ENCODE data around the gene RHOG.

RHOG gene

DNA sequence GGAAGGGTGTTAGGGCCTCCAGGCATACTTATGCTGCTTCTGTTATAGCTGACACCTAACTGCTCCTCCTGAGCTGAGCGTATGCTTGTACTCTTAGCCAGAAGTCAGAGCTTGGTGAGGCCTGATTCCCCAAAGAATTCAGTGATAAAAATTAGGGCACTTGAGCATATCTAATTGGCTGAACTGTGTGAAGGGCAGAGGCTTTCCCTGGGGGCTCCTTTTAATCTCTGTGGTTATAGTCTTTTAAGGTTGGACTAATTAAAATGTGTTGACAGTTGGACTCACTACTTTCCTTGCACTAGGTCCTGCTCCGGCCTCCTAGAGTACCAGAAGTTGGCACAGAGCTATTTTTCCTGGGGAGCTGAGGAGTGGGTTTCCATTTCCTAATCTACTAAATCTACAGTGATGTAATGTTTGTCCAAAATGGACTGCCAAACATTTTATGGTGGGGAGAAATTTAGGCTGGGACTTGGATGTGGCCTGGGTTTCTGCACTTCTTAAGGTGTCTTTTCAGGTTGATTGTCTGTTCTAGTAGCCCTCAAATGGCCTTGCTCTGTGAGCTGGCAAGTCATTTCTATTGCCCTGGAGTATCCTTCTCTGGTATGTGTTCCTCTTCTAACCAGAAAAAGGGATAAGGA is 33.1 kb upstream of the RHOG start:
- no peak overlapping the region for H3K4me2 ChIP-seq

DNA sequence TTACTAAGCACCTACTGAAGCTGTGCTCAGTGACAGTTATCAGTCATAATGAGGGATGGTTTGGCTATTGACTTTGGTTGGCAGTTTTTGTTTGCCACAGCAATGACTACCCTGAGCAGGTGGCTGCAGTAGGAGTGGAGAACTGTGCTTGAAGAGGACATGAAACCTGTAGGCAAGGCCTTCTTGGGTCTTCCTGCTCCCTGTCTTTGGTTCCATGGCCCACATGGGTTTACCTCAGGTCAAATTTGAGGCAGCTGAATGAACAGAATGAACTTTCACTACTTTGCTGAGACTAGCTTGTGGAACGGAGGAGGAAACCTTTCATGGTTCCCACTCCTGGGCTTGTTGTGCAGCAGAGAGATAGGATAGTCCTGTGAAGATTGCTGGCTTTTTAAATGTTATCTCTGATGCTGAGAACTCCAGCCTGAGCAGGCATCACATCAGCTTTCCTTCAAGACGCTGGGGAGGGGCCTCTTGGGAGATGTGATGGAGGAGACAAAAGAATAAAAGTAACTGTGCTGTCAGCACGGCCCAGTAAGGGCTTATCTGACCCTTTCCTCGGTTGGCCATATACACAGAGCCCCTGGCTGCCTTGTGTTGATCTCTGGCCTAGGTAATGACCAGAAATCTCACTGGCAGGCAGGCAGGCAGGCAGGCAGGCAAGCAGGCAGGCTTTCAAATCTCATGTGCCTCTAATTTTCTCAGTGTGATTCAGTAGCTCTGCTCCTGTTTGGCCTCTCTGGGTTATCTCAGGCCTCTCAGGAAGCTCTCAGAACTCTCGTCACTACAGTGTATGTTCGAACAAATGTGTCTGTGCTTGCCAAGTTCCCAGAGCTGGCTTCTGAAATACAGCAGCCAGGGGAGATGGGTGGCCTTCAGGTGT is 26.7 kb upstream of the RHOG start:
- H3K27ac ChIP-seq: peak overlapping the region; percentile 56
- peaks cover 68% of the 10 kb centered on the region for H3K79me2 ChIP-seq (ENCODE audit: insufficient read depth, low read depth)
- TF ChIP-seq, protein P1, sequence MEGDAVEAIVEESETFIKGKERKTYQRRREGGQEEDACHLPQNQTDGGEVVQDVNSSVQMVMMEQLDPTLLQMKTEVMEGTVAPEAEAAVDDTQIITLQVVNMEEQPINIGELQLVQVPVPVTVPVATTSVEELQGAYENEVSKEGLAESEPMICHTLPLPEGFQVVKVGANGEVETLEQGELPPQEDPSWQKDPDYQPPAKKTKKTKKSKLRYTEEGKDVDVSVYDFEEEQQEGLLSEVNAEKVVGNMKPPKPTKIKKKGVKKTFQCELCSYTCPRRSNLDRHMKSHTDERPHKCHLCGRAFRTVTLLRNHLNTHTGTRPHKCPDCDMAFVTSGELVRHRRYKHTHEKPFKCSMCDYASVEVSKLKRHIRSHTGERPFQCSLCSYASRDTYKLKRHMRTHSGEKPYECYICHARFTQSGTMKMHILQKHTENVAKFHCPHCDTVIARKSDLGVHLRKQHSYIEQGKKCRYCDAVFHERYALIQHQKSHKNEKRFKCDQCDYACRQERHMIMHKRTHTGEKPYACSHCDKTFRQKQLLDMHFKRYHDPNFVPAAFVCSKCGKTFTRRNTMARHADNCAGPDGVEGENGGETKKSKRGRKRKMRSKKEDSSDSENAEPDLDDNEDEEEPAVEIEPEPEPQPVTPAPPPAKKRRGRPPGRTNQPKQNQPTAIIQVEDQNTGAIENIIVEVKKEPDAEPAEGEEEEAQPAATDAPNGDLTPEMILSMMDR (conservative IDR thresholded peaks at IDR 0.05; ENCODE audit: low read depth, low read length): no peak
- no peaks in the 10 kb centered on the region for H4K20me1 ChIP-seq (ENCODE audit: insufficient read depth)
- H3K36me3 ChIP-seq (ENCODE audit: insufficient read depth): no peaks in the 10 kb centered on the region
- H3K4me3 ChIP-seq (IDR thresholded peaks at IDR 0.05; ENCODE audit: insufficient read depth, low read depth, low read length): no peak overlapping the region
- no peak overlapping the region for H3K9ac ChIP-seq
- H3K27me3 ChIP-seq (ENCODE audit: insufficient read depth, low read depth): no peaks in the 10 kb centered on the region
- peak overlapping the region; percentile 53 for H3K4me2 ChIP-seq
- H3K4me1 ChIP-seq (ENCODE audit: low read depth, poor library complexity, severe bottlenecking): peaks cover 90% of the 10 kb centered on the region
- no peak overlapping the region for H2AFZ ChIP-seq (ENCODE audit: low read depth)

More for the DNA sequence above, 33.1 kb upstream of the RHOG start:
- Histone ChIP-seq H3K27me3 (ENCODE audit: insufficient read depth, low read depth) (no peaks in the 10 kb centered on the region), H4K20me1 (ENCODE audit: insufficient read depth) (no peaks in the 10 kb centered on the region), H3K4me1 (ENCODE audit: low read depth, poor library complexity, severe bottlenecking) (peaks cover 48% of the 10 kb centered on the region), H3K27ac (no peak overlapping the region), H3K36me3 (ENCODE audit: insufficient read depth) (no peaks in the 10 kb centered on the region), H3K79me2 (ENCODE audit: insufficient read depth, low read depth) (peaks cover 35% of the 10 kb centered on the region), H3K4me3 (IDR thresholded peaks at IDR 0.05; ENCODE audit: insufficient read depth, low read depth, low read length) (no peak overlapping the region), H3K9ac (no peak overlapping the region), H2AFZ (ENCODE audit: low read depth) (no peak overlapping the region)
- TF ChIP-seq, protein P1 (conservative IDR thresholded peaks at IDR 0.05; ENCODE audit: low read depth, low read length): no peak

- Histone ChIP-seq H3K4me3 (IDR thresholded peaks at IDR 0.05; ENCODE audit: insufficient read depth, low read depth, low read length) (no peak overlapping the region), H3K36me3 (ENCODE audit: insufficient read depth) (no peaks in the 10 kb centered on the region), H3K4me2 (peak overlapping the region; percentile 53), H3K27ac (peak overlapping the region; percentile 56), H2AFZ (ENCODE audit: low read depth) (no peak overlapping the region), H3K9ac (no peak overlapping the region), H3K4me1 (ENCODE audit: low read depth, poor library complexity, severe bottlenecking) (peaks cover 92% of the 10 kb centered on the region), H3K79me2 (ENCODE audit: insufficient read depth, low read depth) (peaks cover 69% of the 10 kb centered on the region), H3K27me3 (ENCODE audit: insufficient read depth, low read depth) (no peaks in the 10 kb centered on the region), H4K20me1 (ENCODE audit: insufficient read depth) (no peaks in the 10 kb centered on the region)
- TF ChIP-seq, protein P1 (conservative IDR thresholded peaks at IDR 0.05; ENCODE audit: low read depth, low read length): no peak
These were observed 26.1 kb upstream of the RHOG start for GRCh38 chr11:3866836-3867208.

DNA sequence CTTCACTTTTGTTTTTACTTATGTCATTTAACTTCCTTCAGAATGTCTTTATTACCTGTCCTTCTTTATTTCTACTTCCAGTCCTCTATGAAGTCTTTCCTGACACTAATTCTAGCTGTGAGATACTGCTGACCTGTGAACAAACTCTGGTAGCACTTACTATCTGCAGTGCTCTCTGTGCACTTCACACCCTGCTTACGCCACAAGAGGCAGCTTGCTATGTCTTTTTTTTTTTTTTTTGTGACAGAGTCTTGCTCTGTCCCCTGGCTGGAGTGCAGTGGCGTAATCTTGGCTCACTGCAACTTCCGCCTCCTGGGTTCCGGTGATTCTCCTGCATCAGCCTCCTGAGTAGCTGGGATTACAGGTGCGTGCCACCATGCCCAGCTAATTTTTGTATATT is 25.4 kb upstream of the RHOG start:
- peaks cover 75% of the 10 kb centered on the region for H3K79me2 ChIP-seq (ENCODE audit: insufficient read depth, low read depth)
- peak overlapping the region; percentile 53 for H3K4me2 ChIP-seq
- H3K4me3 ChIP-seq (IDR thresholded peaks at IDR 0.05; ENCODE audit: insufficient read depth, low read depth, low read length): no peak overlapping the region
- TF ChIP-seq, protein P1 (conservative IDR thresholded peaks at IDR 0.05; ENCODE audit: low read depth, low read length): no peak
- no peak overlapping the region for H2AFZ ChIP-seq (ENCODE audit: low read depth)
- peaks cover 92% of the 10 kb centered on the region for H3K4me1 ChIP-seq (ENCODE audit: low read depth, poor library complexity, severe bottlenecking)
- no peaks in the 10 kb centered on the region for H4K20me1 ChIP-seq (ENCODE audit: insufficient read depth)
- peak overlapping the region; percentile 56; the same call in 1 of the 2 replicates for H3K27ac ChIP-seq
- H3K36me3 ChIP-seq (ENCODE audit: insufficient read depth): no peaks in the 10 kb centered on the region
- H3K9ac ChIP-seq: no peak overlapping the region
- H3K27me3 ChIP-seq (ENCODE audit: insufficient read depth, low read depth): no peaks in the 10 kb centered on the region

Data from KMS-11 (cell line).